ENCODE data around the gene CDA. TPM values are rescaled to one million over a fixed set of nuclear protein-coding genes. Genes with fewer than 3 reads are reported as not detected.

Gene CDA
- total and polyA plus RNA-seq, 2 of the 8 experiments (the other 6 are each of a cell fraction or from before 2014, with no cell fraction given): 4.4 to 11.3 TPM

DNA sequence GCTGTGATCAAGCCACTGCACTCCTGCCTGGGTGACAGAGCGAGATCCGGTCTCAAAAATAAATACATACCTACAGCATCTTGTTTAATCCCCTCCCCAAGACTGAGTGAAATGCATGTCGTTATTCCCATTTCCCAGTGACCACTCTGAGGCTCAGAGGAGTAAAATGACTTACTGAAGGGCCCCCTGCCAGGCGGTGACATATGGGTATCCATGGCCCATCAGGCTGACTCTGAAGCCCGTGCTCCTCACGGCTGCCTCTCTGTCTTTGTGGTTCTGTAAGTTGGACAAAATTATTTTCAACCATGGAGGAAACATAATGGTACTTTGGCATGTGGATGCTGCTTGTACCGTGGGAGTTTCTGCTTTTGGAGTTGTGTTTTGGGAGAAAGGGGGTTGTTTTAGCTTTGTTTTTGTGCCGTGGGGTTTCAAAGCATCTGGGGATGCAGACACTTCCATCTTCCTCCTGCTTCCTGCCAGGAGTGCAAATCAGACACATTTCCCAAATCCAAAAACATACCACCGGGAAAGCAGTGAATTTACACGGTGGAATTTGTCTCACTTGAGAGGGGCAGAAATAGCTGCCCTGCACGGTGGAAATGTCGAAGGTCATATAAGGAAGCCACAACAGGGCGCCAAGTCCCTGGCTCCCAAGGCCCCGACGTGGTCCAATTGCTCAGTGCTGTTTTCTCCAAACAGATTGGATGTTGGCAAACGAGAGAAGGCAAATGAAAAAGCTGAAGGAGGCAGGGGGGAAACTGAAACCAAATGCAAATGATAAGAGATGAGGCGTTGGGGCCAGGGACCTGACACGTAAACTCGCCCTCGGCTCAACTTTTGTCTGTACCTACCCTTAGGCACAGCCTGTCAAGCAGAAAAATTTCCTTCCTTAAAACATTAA is 27.3 kb downstream of the CDA start:
- H3K18ac ChIP-seq (ENCODE audit: extremely low read depth, low read length): no peak overlapping the region
- H3K36me3 ChIP-seq (ENCODE audit: control insufficient read depth in 2 of 4, insufficient read depth in 4 of 4, low read length in 3 of 4): no peaks in the 10 kb centered on the region
- DNase-seq (ENCODE audit: low read depth in 1 of 2, low spot score in 2 of 2) (no peak), FAIRE-seq (no peak)
- H3K79me1 ChIP-seq (ENCODE audit: low read depth, low read length): no peaks in the 10 kb centered on the region
- no peak overlapping the region for H2BK120ac ChIP-seq (replicated peaks; ENCODE audit: low read depth, low read length)
- 0 out of 2 replicates have a peak overlapping the region, but pooled peaks have one; percentile 50 for H2BK12ac ChIP-seq (ENCODE audit: low read depth, low read length)
- H3K4me1 ChIP-seq (replicated peaks in 1 of 4; ENCODE audit: control insufficient read depth in 3 of 4, insufficient read depth in 4 of 4, low read length in 3 of 4): peaks cover 0 to 5% (median under 1%) of the 10 kb centered on the region in 4 experiments; a peak in 3 of 7 replicates
- POLR2A ChIA-PET (ENCODE audit: partially characterized antibody): no interaction called here
- H3K56ac ChIP-seq (replicated peaks; ENCODE audit: insufficient read length, low read depth, low read length): no peak overlapping the region
- no peak overlapping the region for H3K14ac ChIP-seq (ENCODE audit: insufficient read length)
- H4K91ac ChIP-seq (replicated peaks; ENCODE audit: insufficient read length, low read length): no peak overlapping the region
- no peaks in the 10 kb centered on the region for H3K9me3 ChIP-seq (ENCODE audit: insufficient read depth in 2 of 2, low read depth in 1 of 2, low read length in 1 of 2)
- H3K9ac ChIP-seq (replicated peaks in 1 of 4; ENCODE audit: extremely low read depth in 1 of 4, low read depth in 3 of 4, low read length in 3 of 4): no peak overlapping the region
- peak overlapping the region; percentile 80; the same call in 1 of the 2 replicates for H4K8ac ChIP-seq (ENCODE audit: extremely low read depth, insufficient read depth, low read length)
- no peak overlapping the region for H2AFZ ChIP-seq (ENCODE audit: low read length)
- no peak overlapping the region for H2BK5ac ChIP-seq (ENCODE audit: low read depth, low read length)
- no peaks in the 10 kb centered on the region for H3K79me2 ChIP-seq (ENCODE audit: control insufficient read depth in 1 of 2, insufficient read depth in 2 of 2, low read length in 2 of 2)
- H3K4me3 ChIP-seq (ENCODE audit: extremely low read depth in 1 of 4, insufficient read depth in 2 of 4, low read depth in 3 of 4, low read length in 4 of 4): no peak overlapping the region
- H3K27me3 ChIP-seq (replicated peaks in 1 of 4; ENCODE audit: control insufficient read depth in 3 of 4, extremely low read depth in 1 of 4, insufficient read depth in 3 of 4, low read length in 3 of 4): no peaks in the 10 kb centered on the region
- no peak overlapping the region for H4K5ac ChIP-seq (ENCODE audit: insufficient read length, low read depth, low read length)
- CTCF ChIA-PET (ENCODE audit: partially characterized antibody): interaction anchor here (0.9 to 1.5 kb wide), 2 partner anchors 14 to 17 kb away, joined by 3 to 5 read pairs; partner anchors contain the start of gene PINK1
- no peaks in the 10 kb centered on the region for H4K20me1 ChIP-seq (replicated peaks in 1 of 2; ENCODE audit: control insufficient read depth in 1 of 2, insufficient read depth in 2 of 2, low read length in 2 of 2)
- H3K4me2 ChIP-seq (ENCODE audit: insufficient read depth in 1 of 2, low read depth in 2 of 2, low read length in 2 of 2): no peak overlapping the region
- H2BK20ac ChIP-seq (ENCODE audit: low read length): peak overlapping the region; percentile 61; the same call in 1 of the 2 replicates
- no peak overlapping the region for H3K27ac ChIP-seq (ENCODE audit: low read depth, low read length)
- WGBS, 2 experiments (ENCODE audit: extremely low coverage in 1 of 2, insufficient coverage in 1 of 2, insufficient read length in 1 of 2, insufficient replicate concordance in 2 of 2, low coverage in 1 of 2, low lambda C conversion rate in 2 of 2, missing lambda C conversion rate in 1 of 2): 82% methylated on average over 20 of the region's 20 CpGs; no CpG with 5 or more reads in 1 of the 2 experiments
- no peak overlapping the region for H3K23ac ChIP-seq (ENCODE audit: insufficient read length)
- H2AK5ac ChIP-seq (ENCODE audit: low read depth, low read length): no peak overlapping the region
- no peak overlapping the region for H3K4ac ChIP-seq (replicated peaks; ENCODE audit: insufficient read length, low read depth, low read length)
- H2BK15ac ChIP-seq (ENCODE audit: low read length): no peak overlapping the region
- no peaks in the 10 kb centered on the region for H3K23me2 ChIP-seq (ENCODE audit: low read depth, low read length)
- TF ChIP-seq ASH2L (IDR thresholded peaks at IDR 0.05; ENCODE audit: low read length): no peak
- no peak for TF ChIP-seq RAD21 (IDR thresholded peaks at IDR 0.05 in 1 of 2, conservative IDR thresholded peaks at IDR 0.05 in 1 of 2; ENCODE audit: low read depth in 2 of 2, low read length in 2 of 2)
- TF ChIP-seq CREB1 (IDR thresholded peaks at IDR 0.05): no peak
- TF ChIP-seq TAF7 (optimal IDR thresholded peaks at IDR 0.05; ENCODE audit: borderline replicate concordance, low read depth, low read length): no peak
- TF ChIP-seq CHD1 (IDR thresholded peaks at IDR 0.05; ENCODE audit: low read depth, low read length): no peak
- no peak for TF ChIP-seq PHF8 (conservative IDR thresholded peaks at IDR 0.05; ENCODE audit: low read depth, low read length)
- no peak for TF ChIP-seq GABPA (IDR thresholded peaks at IDR 0.05; ENCODE audit: borderline replicate concordance, insufficient read depth, low read length)
- no peak for TF ChIP-seq POLR2AphosphoS5 (IDR thresholded peaks at IDR 0.05; ENCODE audit: low read depth, low read length)
- TF ChIP-seq NRF1 (IDR thresholded peaks at IDR 0.05; ENCODE audit: low read depth, low read length): no peak
- TF ChIP-seq, protein P1, sequence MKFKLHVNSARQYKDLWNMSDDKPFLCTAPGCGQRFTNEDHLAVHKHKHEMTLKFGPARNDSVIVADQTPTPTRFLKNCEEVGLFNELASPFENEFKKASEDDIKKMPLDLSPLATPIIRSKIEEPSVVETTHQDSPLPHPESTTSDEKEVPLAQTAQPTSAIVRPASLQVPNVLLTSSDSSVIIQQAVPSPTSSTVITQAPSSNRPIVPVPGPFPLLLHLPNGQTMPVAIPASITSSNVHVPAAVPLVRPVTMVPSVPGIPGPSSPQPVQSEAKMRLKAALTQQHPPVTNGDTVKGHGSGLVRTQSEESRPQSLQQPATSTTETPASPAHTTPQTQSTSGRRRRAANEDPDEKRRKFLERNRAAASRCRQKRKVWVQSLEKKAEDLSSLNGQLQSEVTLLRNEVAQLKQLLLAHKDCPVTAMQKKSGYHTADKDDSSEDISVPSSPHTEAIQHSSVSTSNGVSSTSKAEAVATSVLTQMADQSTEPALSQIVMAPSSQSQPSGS (IDR thresholded peaks at IDR 0.05; ENCODE audit: low read length): no peak

Measured in H1 (cell line).